Measurements from ENCODE around the gene AFMID. TPM values are rescaled to one million over a fixed set of nuclear protein-coding genes. Genes with fewer than 3 reads are reported as not detected.
"Not testable (repeated sequence)": the region's sequence is repeated elsewhere in the genome, so short reads cannot be mapped to it uniquely, and the experiment has no call there.

The AFMID gene
- total and polyA plus RNA-seq, 7 donors: 6.1 to 32.9 (median 11.4) TPM

DNA sequence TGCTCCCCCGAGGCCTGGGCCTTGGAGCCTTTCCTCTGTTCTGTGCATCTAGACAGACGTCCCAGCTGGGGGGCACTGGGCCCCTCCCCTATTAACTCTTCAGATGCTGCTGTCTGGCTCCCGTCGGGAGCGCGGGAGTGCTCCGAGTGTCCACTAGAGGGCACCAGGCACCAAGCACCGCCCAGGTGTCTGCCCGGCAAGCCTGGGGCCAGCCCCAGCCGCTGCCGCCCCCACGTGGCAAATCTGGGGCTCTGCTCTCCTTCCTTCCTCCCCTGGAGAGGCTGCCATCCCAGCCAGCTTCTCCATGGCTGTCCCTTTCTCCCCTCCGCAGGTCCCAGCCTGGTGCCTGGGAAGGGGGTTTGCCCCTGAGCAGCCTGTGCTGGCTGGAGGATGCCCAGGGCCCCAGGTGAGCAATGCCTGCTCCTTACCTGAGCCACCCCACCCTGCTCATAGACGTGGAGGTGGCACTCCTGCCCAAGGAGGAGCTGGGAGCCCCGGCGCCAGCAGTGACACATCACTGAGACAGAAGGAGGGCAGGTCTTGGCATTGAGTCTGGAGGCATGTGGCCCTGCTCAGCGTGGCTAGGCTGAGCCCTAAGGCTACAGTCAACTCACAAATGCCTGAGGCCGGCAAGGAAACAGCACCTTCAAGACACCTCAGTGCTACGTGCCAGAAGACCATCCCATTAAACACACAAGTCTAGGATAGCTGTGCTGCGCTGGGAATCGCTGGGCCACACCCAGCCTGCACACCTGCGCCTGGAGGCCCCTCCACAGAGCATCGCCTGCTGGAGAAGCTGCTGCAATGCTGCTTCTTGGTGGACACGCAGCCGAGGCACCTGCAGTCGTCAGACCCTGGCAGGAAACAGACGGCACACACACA, 64.0 kb downstream of the AFMID start:
- intact Hi-C loops (cut with DNase I): loop anchor here (1.0 to 5.0 kb wide), 3 partner anchors 139 to 229 kb away; no protein-coding TSS in a partner anchor
- WGBS, 2 donors: 4 to 12% methylated on average over 27 of the region's 27 CpGs
- no peaks in the 10 kb centered on the region for H3K9me3 ChIP-seq
- H3K27me3 ChIP-seq: peaks cover 0 to 13% (median 0%) of the 10 kb centered on the region in 3 donors
- H3K4me1 ChIP-seq: peaks cover 0 to 16% (median 10%) of the 10 kb centered on the region in 4 donors
- TF ChIP-seq POLR2AphosphoS5 (IDR thresholded peaks at IDR 0.05) (peak in 1 of 4 donors; percentile 5), POLR2A (IDR thresholded peaks at IDR 0.05) (no peak), EP300 (IDR thresholded peaks at IDR 0.05) (no peak)
- TF ChIP-seq, protein P1, sequence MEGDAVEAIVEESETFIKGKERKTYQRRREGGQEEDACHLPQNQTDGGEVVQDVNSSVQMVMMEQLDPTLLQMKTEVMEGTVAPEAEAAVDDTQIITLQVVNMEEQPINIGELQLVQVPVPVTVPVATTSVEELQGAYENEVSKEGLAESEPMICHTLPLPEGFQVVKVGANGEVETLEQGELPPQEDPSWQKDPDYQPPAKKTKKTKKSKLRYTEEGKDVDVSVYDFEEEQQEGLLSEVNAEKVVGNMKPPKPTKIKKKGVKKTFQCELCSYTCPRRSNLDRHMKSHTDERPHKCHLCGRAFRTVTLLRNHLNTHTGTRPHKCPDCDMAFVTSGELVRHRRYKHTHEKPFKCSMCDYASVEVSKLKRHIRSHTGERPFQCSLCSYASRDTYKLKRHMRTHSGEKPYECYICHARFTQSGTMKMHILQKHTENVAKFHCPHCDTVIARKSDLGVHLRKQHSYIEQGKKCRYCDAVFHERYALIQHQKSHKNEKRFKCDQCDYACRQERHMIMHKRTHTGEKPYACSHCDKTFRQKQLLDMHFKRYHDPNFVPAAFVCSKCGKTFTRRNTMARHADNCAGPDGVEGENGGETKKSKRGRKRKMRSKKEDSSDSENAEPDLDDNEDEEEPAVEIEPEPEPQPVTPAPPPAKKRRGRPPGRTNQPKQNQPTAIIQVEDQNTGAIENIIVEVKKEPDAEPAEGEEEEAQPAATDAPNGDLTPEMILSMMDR (IDR thresholded peaks at IDR 0.05): peak; percentile 88 to 99 (median 94)
- no peaks in the 10 kb centered on the region for H3K36me3 ChIP-seq
- peak; percentile 90 for DNase-seq
- no peak overlapping the region for H3K4me3 ChIP-seq
- H3K27ac ChIP-seq: peak overlapping the region in 1 of 4 donors; percentile 4

DNA sequence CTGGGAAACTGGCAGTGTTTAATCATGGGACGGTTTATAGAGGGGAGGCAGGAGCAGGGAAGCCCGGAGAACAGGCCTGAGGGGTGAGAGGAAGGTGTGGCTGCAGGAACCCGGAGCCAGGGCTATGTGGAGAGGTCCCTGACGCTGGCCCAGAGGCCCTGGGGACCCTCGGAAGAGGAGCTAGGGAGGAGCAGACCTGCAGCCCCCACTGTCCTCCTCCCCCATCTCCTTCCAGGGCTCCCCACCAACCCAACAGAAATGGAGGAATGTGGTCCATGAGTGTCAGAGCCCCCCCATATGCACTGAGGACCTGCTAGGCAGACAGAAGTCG, 64.6 kb downstream of the AFMID start:
- intact Hi-C loops (cut with DNase I): loop anchor here (1.0 to 5.0 kb wide), 3 partner anchors 37 to 229 kb away; partner anchors contain the start of gene BIRC5
- no peak for TF ChIP-seq POLR2A (IDR thresholded peaks at IDR 0.05)
- no peak for TF ChIP-seq POLR2AphosphoS5 (IDR thresholded peaks at IDR 0.05)
- no peak for TF ChIP-seq EP300 (IDR thresholded peaks at IDR 0.05)
- TF ChIP-seq, protein P1 (IDR thresholded peaks at IDR 0.05): no peak
- Histone ChIP-seq H3K36me3 (no peaks in the 10 kb centered on the region), H3K27ac (no peak overlapping the region), H3K9me3 (no peaks in the 10 kb centered on the region), H3K4me3 (no peak overlapping the region), H3K4me1 (peaks cover 0 to 16% (median 10%) of the 10 kb centered on the region in 4 donors), H3K27me3 (peaks cover 0 to 13% (median 0%) of the 10 kb centered on the region in 3 donors)
- no peak for DNase-seq
- WGBS, 2 donors: 20 to 28% methylated on average over 6 of the region's 6 CpGs

DNA sequence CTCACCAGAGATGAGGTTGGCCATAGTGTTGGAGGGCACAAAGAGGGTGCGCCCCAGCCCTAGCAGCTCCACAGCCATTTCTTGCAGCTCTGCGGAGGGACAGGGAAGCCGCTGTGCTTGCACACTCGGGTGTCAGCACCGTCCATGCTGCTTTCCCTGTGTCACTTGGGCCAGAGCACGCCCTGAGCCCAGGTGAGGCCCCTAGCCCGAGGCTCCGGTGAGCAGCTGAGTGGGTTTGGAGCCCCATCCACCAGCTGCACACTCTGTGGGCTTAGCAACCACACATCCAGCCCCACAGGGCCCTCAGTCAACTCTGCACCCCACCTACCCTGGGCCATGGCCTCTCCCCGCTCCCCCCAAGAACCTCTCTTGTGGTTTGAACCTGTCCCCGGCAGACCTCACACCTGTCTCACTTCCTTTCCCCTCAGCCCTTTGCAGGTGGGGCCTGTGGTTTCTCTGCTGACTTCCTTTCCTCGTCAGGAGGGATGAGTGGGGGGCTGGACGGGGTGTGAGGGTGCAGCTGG, 65.0 kb downstream of the AFMID start:
- Histone ChIP-seq H3K4me3 (no peak overlapping the region), H3K27me3 (peaks cover 0 to 13% (median 0%) of the 10 kb centered on the region in 3 donors), H3K9me3 (no peaks in the 10 kb centered on the region), H3K27ac (no peak overlapping the region), H3K4me1 (peaks cover 0 to 16% (median 10%) of the 10 kb centered on the region in 4 donors), H3K36me3 (no peaks in the 10 kb centered on the region)
- no peak for TF ChIP-seq EP300 (IDR thresholded peaks at IDR 0.05)
- TF ChIP-seq, protein P1 (IDR thresholded peaks at IDR 0.05): no peak
- TF ChIP-seq POLR2A (IDR thresholded peaks at IDR 0.05): no peak
- TF ChIP-seq POLR2AphosphoS5 (IDR thresholded peaks at IDR 0.05): no peak
- intact Hi-C loops (cut with DNase I): loop anchor here (2.0 to 5.0 kb wide), 2 partner anchors 37 to 230 kb away; partner anchors contain the start of gene BIRC5
- WGBS, 2 donors: 45 to 70% methylated on average over 12 of the region's 12 CpGs
- peak; percentile 66 for DNase-seq

DNA sequence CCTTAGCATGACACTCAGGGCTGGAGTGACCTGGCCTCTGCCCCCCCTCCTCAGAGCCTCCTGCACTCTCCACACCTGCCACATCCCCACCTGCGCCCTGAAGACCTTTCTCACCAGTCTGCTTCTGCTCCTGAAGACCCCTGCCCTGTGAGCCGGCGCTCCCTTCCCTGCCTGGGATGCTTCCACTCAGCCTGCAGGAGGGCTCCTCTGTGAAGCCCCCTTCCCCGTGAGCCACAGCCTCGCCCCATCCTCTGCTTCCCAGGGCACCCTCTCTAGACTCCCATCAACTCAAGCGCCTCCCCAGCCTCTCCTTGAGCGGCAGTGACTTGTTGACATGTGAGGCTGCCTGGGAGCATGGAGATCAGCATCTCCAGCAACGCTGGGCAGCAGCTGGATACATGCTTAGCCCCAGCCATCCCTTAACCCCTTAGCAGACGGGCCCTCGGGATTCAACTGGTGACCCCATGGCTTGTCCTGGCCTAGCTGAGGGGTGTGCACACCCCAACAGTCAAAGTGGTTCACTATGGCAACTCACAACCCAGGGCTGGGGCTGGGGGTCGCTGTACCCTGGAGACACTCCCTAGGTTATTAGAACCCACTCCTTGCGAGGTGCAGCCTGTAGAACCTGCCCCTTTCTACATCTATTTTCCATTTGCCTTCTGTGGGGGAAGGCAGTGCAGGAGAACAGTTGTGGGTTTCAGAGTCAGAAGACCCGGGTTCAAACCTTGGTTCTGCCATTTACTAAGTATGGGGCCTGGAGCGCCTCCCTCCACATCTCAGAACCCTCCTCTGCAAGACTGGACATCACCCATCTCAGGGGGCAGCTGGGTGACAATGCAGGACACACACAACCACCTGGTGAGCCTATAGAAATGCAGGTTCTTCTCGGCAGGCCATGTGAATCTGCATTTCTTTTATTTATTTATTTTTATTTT, 65.8 kb downstream of the AFMID start:
- Histone ChIP-seq H3K36me3 (no peaks in the 10 kb centered on the region), H3K9me3 (no peaks in the 10 kb centered on the region), H3K27ac (no peak overlapping the region), H3K4me3 (peak overlapping the region in 1 of 4 donors; percentile 87), H3K4me1 (peaks cover 0 to 17% (median 10%) of the 10 kb centered on the region in 4 donors), H3K27me3 (peaks cover 0 to 19% (median 0%) of the 10 kb centered on the region in 3 donors)
- 73 to 80% methylated on average over 15 of the region's 15 CpGs for WGBS, 2 donors
- intact Hi-C loops (cut with DNase I): loop anchor here (2.0 to 5.0 kb wide), 2 partner anchors 38 to 231 kb away; partner anchors contain the start of gene BIRC5
- no peak for TF ChIP-seq POLR2AphosphoS5 (IDR thresholded peaks at IDR 0.05)
- TF ChIP-seq EP300 (IDR thresholded peaks at IDR 0.05): no peak
- TF ChIP-seq, protein P1 (IDR thresholded peaks at IDR 0.05): no peak
- TF ChIP-seq POLR2A (IDR thresholded peaks at IDR 0.05): no peak
- peak; percentile 60 for DNase-seq

DNA sequence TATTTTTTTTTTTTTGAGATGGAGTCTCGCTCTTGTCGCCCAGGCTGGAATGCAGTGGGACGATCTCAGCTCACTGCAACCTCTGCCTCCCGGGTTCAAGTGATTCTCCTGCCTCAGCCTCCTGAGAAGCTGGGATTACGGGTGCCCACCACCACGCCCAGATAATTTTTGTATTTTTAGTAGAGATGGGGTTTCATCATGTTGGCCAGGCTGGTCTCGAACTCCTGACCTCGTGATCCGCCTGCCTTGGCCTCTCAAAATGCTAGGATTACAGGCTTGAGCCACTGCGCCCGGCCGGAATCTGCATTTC, 66.4 kb downstream of the AFMID start:
- H3K4me3 ChIP-seq: peak overlapping the region in 3 of 4 donors; percentile 87 to 99 (median 92)
- WGBS, 2 donors: 64 to 88% methylated on average over 12 of the region's 12 CpGs
- intact Hi-C loops (cut with DNase I): loop anchor here (2.0 to 5.0 kb wide), 2 partner anchors 39 to 231 kb away; partner anchors contain the start of gene BIRC5
- peaks cover 0 to 24% (median 5%) of the 10 kb centered on the region in 3 donors for H3K27me3 ChIP-seq
- H3K27ac ChIP-seq: peak overlapping the region in 2 of 4 donors; percentile 85 to 91
- DNase-seq, H3K9me3 ChIP-seq, H3K36me3 ChIP-seq: not testable (repeated sequence)
- H3K4me1 ChIP-seq: peaks cover 0 to 20% (median 10%) of the 10 kb centered on the region in 4 donors
